HG03460 (cell line): ENCODE data around the gene ABLIM2.

Source experiments
- ATAC-seq: cut with Tn5 transposase; IDR thresholded peaks from one replicate; pipeline ENCODE4 v1.9.1; 2021; ENCODE audit not compliant: unreplicated experiment

ABLIM2 gene

DNA sequence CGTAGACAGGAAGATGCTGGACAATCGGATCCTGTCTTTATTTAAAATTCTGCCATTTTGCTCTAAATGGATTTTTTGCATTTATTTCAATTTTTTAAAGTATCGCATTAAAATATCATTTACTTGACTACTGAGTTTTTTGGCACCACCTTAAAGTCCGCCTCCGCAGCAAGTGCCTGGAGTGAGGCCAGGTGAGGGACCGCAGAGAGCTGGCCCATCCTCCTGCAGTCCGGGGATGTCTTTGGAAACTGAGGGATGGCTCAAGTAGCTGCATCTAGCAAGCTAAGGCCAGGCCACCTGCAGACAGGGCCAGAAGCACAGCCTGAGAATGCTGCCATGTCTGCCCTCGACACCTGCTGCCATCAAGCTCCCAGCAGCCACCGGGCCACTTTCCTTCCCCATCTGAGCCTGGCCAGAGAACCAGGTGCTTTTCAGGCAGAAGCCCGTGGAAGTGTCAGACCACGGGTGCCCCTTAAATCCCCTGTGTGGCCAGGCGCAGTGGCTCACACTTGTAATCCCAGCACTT, 69.6 kb downstream of the ABLIM2 start:
- no peak for ATAC-seq

DNA sequence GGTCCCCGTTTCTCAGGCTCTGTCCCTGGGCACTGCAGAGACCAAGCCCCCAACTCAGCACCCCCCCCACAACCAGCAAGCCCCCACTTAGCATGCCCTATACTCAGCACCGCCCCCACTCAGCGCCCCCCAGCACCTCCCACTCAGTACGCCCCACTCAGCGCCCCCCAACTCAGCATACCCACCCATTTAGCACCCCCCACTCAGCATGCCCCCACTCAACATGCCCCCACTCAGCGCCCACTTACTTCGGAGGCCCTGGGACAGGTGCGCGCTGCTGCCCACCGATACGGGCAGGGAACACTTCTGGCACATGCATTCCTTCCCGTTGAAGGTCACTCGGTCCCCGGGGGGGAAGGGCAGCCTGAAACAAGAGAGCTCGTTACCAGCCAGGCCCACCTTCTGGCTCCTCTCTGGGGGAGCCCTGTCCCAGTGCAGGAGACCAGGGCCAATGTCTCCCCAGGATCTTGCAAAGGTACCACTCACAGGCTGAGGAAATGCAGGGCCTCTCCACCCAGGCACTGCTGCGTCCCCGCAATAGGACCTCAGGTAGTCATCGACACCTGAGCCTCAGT, 70.6 kb downstream of the ABLIM2 start:
- no peak for ATAC-seq

DNA sequence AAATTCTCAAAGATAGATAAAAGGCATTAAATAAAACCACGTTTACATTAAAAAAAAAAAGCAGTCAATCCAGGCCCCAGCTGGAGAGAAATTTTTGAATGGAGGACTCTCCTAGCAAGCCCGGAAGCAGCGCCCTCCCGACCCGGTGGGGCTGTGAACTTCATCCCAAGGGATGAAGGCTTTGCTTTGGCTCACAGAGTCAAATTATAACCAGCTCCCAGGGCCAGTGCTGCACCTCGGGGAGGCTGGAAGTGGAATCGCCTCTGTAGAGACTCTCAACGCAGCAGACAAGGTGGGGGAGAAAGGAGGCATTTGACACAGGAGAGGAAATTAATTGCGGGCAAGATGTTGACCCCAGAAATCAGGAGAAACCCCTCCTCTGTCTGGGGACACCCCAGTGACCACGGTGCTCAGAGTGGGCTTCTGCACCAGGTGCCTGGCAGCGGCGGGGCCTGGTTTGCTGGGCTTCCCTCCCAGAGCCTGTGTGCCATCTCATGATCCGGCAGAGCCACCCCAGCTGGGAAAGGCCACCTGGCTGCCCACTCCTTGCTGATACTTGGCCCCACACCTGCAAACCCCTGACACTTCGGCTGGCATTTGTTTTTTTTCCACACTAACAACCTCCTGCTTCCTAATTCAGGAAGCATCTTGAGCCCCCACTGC, 71.7 kb downstream of the ABLIM2 start:
- no peak for ATAC-seq

DNA sequence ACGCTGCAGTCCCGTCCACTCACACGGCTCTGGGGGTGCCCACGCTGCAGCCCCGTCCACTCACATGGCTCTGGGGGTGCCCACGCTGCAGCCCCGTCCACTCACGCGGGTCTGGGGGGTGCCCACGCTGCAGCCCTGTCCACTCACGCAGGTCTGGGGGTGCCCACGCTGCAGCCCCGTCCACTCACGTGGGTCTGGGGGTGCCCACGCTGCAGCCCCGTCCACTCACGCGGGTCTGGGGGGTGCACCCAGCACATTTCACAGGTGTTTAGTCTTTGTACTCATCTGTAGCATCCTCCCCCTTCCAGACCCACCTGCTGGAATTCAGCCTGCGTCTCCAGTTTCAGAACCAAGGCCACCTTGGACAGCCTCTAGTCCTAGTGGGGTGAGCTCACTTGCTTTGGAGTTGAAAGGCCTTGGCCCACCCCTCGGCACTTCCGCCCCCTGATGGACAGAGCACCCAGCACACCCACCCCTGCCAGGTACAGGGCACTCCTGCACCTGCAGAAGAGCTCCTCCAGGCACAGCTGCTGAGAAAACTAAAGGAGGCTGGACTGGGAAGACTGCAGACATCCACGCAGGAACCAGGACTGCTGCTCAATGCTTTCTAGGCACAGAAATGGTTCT, 73.0 kb downstream of the ABLIM2 start:
- no peak for ATAC-seq

DNA sequence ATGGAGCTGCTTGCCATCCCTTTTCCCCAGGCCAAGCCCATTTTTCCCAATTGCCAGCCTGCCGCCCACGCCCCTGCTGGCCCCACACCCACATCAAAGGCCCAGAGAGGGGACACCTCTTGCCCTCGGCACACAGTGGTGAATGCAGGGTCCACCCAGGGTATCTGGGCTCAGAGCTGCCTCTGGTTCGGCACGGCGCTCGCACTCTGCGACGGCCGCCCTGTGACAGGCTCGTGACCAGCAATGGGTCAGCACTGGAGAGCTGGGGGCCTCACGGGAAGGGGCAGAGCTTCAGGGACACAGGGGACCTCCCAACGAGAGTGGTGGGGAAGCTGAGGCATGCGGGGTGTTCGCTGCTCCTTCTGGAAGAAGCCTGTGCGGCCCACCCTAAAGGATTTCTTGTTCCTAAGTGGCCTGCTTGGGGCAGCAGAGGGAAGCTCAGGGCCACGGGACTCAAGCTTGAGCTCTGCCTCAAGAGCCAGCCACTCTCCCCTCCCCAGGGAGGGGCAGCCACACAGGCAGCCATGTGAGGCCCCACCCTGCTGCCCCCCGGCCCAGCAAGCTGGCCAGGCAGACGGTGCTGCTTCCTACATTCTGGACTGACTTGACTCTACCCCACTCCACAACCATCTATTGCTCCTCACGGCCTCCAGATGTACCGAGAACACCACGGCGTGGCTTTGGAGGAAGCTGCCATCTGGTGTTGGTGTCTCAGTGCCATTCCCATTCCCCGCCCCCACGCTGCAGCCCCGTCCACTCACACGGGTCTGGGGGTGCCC, 73.7 kb downstream of the ABLIM2 start:
- ATAC-seq, result no peak

DNA sequence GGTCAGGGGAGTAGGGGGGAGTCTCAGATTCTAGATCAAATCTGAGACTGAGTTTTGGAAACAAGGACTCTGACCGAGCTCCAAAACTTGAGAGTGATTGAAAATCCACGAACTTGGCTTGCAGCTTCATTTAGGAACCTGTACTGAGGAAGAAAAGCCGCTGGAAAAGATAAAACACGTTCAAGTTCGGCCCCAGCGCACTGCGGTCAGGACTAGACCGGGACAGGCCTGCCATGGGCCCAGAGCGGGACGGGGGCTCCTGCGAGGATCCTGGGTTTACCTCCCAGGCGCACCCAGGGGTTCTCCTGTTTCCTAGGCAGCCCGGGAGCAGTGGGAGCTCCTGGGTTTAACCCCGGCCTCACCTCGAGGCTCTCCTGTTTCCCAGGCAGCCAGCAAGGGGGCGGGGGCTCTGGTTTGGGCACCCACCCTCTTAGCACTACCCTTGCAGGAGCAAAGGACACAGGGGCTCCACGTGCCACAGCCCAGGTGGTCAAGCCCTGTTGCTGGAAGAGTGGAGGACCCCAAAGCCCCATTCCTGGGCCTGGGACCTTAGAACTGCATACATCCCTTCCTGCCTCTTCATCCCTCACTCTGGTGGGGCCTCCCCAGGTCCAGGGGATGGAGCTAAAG, 74.5 kb downstream of the ABLIM2 start:
- no peak for ATAC-seq

DNA sequence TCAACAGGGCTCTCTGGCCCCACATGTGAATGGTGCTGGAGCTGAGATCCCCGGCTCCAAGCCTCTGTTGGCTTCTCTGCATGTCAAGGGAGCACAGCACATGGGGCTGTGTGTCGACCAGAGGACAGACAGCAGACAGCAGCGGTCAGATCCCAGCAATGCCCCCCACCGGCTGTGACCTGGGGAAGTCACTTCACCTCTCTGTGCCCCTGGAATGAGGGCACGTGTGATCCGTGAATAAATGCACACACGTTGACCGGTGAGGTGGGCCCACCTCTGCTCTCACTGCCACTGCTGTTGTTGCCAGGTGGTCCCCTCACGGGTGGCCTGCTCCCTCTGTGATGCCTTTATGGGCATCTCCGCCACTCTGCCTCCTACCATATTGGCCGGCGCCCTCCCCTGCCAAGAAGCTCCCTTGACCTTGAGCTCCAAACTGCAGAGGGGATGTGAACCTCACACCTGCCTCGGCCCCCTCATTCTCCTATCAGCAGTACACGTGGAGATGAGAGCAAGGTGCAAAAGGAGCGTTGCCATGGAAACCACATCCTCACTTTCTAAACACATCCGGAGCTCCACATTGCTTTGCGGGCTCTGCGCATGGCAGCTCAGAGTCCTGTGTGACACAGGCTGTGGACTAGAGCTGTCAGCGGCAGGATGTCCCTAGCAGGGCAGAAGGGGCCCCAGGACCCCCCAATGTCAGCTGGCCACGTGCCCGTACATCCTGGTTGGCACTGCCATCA, 75.4 kb downstream of the ABLIM2 start:
- no peak for ATAC-seq

DNA sequence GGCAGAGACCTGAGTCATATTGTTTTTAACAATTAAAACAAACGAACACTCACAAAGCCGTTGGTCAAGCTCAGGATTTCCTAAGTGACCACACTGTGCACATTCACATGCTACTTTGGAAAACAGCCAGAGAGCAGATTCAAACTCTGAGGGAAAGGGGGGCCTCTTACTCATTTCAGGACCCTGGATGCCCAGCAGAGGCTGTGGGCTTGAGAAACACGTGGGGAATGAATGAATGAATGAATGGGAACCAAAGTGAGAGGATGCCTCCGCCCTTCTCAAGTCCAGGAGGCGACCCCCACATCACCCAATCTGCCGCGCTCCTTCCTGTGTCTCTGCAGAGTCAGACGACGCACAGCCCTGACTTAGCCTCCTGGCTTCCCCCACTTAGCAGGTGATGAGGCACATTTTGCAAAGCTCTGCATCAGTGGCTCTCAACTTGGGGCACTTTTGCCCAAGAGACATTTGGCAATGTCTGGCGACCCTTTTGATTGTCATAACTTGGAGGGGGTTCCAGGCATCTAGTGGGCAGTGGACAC, 76.0 kb downstream of the ABLIM2 start:
- no peak for ATAC-seq

DNA sequence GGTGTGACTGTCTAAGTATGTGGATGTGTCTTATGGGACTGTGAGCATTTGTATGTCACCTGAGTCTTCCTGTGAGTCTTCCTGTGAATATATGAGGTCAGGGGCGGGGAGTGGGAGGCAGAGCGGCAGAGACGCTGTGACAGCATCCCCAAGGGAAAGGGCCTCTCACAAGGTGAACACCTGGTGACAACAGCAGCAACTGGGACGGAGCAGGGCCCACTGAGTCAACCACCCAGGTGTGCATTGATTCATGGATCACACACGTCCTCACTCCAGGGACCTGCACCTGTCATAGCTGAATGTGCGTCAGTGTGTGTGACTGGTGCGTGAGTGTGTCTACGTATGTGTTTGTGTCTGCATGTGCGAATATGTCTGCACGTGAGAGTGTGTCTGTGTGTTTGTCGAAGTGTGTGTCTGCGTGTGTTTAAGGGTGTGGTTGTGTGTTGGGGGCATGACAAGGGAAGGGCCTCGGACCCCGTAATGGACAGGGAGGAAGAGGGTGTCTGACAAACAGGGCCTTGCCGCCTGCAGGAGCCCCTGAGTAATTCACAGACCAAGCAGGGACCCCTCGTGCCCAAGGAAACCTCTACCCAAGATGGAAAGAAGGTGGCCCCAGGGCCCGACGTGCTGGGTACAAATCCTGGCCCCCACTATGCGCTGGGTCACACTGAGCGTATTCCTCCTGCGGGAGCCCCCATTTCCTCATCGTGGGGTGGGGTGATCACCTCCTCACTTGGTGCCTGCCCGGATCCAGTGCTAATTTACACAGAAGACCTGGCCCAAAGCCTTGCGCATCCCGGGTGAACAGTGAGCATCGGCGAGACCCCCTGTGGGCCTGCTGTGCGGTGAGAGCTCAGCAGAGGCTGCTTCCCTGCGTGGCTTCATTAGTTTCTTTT, 76.7 kb downstream of the ABLIM2 start:
- no peak for ATAC-seq

DNA sequence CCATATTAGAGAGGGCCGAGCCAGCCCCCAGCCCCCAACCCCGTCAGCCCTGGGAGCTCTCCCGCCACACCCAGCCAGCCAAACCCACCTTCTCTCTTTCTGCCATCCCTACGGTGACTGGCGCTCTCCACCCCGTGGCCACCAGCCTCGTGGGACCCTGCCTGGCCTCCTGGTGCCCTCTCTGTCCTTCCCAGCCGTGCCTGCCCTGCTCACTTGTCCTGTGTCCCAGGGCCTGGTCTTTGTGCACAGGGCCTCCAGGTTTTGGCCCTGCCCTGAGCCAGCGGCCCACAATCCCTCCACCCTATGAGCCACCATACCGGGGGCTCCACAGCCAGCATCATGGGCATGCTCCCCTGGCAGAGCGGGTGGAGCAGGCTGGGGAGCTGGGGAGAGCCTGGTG, 77.4 kb downstream of the ABLIM2 start:
- no peak for ATAC-seq

DNA sequence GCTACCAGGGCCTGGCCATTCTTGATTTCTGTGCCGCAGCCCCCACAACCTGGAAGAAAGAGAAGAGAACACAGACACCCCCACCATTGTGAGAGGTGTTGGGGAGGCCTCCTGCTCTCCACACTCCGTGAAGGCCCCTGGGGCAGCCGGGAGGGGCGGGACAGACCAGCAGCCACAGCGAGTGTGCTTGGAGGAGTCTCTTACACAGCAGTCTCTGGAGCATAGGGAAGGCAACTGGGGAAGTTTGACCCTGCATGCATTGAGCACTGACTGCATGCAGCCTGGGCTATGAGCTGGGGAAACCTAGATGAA, 77.9 kb downstream of the ABLIM2 start:
- ATAC-seq, result no peak

DNA sequence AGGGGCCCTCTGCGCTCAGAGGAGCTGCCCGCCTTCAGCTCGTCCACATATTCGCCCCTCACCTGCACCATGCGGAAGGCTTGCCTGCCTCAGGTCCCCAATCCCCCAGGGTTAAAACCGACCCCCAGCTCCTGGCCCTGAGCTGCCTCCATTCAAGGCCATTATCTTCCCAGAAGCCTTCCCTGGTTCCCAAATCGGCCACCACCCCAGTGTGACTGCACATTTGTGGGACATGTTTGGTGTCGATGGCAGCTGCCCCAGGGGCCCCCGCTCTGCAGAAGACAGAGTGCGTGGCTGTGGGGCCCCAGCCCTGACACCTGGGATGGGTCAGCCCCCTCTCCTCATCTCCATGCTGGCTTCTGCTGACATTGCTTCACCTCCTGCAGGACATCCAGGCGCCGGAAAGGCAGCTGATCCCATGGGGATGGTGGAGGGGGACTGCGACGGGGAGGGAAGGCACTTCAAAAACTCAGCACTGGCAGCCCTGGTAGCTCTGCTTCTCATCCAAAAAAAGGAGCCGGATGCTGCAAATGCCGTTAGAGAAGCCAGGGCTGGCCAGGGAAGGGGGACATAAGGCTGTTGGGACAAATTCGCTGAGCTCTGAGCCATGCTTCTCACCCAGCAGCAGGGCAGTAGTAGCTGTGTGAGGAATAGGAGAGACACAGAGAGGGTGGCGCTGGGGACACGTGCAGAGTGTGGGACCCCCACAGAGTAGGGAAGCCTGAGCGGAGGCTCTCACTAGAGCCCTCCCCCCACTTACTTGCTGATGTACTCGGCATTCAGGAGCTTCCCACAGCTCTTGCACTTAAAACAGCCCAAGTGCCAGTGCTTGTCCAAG, 78.5 kb downstream of the ABLIM2 start:
- ATAC-seq, result no peak

DNA sequence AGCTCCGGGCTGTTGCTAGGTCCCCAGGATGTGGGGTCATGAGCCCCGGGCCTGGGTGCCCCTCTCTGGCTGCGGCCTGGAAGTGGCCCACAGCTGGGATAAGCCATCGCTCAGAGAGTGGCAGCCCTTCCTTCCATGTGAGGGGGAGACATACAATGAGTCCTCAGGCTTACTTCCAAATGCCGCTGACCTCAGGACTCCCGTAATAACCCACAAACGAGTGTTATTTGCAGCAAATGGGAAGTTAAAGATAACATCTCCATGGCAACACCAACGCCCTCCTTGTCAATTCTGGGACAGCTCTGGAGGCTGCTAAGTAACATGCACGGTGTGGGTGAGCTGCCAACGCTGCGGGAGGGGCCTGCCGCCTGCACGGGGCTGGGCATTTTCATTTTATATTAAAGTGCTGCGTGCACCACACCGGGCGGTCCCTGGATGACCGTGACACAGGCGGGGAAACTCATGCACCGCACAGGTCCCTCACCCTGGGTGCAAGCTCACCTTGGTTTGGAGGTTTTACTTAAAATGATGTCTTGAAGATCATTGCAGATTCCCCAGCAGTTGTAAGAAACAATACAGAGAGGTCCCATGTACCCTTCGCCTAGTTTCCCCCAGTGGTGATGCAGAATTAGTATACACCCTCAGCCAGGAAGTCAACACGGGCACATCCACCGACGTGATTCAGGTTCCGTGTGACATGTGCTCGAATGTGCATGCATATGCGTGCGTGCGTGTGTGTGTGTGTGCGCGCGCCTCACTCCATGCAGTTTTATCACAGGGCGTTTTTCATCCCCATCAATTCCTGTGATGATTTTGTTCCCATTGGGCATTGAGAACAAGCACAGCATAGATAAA, 79.4 kb downstream of the ABLIM2 start:
- no peak for ATAC-seq

DNA sequence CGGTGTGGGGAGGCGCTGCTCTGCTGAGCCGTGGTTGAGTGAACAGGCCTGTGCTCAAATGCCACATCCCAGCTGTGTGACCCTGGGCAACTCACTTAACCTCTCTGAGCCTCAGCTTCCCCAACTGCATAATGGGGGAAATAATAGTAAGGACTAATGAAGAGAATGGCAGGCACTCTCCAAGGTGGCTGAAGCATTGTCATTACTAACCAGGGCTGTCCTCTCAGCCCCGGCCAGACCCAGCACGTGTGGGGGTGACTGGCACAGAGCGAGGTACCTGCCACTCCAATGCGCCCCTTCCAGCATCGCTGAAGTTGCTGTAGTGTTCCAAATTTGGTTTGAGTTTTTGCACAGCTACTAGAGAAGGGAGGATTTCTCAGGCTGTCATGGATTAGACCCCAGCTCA, 80.0 kb downstream of the ABLIM2 start:
- ATAC-seq, result no peak

DNA sequence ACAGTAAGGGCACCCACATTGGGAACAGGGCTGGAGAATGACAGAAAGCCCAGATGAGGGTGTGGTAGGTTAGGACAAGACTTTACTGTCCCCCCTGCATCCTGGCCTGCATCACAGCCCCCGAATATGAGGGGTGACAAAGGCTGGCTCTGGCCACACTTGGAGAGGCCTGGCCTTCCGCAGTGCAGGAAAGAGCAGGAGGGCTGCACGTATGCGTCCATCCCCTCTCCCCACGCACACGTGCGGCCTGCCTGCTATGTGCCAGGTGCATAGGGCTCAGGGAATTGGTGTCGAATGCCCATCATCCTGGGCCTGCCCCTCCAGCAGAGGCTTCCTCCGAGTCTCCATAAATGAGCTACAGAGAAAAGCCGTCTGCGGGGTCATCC, 80.5 kb downstream of the ABLIM2 start:
- no peak for ATAC-seq

DNA sequence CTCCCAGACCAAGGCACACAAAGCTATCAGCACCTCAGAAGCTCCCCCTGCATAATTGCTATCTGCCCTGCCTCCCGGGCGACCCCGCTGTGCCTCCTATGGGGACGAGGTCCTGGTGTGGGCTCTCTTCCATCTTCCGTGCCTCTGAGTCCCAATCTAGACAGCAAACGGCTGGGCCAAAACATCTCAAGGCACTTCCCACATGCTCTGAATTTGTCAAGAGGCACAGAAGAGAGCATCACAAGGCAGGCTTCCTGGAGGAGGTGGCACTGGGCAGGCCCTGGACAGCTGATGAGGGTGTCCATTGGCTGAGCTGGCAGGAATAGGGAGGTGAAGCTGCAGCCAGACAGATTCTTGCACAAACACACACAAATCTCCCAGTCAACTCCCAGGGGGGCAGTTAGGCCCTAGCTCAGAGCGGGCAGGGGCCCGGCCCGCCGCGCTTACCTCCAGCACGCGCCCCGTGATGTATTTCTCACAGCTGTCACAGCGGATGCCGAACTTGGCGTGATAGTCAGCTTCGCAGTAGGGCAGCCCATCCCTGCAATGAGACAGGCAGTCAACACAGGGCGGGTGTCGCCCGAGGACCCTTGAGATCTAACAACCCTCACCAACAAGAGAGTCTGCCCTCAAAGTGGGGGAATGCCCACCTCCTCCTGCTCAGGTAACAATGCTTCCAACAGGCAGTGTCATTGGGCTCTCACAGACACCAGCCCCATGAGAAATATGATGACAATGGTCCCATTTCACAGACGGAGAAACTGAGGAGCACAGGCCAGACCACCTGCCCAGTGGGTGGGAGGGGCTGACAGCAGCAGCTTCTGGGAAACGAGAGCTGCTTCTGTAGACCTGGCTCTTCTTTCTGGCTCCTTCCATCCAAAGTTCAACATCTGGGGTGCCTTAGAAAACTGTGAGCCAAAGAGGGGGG, 81.2 kb downstream of the ABLIM2 start:
- no peak for ATAC-seq

DNA sequence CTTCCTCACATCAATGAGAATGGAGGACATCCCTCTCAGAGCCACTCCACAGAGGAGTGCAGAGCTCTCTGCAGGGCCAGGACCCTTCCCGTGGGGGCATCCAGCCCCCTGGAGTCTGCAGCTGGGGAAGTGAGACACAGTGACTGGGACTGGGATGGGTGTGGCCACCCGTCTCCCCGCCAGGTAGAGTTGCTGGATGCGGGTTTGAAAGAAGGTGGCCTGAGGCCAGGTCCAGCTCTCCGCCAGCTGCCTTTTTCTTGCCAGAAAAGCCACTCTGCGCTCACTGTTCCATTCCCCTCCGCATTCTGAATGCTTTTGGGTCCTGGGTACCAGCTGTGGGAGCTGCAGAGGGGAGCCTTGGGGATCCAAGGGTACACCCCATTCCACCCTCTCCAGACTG, 82.6 kb downstream of the ABLIM2 start:
- no peak for ATAC-seq
